H9 (cell line): ENCODE results near the gene CFAP43. TPM values are rescaled to one million over a fixed set of nuclear protein-coding genes. Genes with fewer than 3 reads are reported as not detected.

Experiments used
- DNase-seq: peaks from one replicate; pipeline ENCODE4 v3.0.0-alpha.2; 2017
- H2AFZ ChIP-seq: one replicate; pipeline ENCODE4 v1.6.1; 2013; ENCODE audit warnings: mild to moderate bottlenecking, low read length, control low read depth, moderate library complexity
- H2AK5ac ChIP-seq: 2 replicates; pipeline ENCODE4 v1.6.1; 2013; ENCODE audit warnings: low read length, control low read depth, mixed read lengths; ENCODE audit not compliant: insufficient read length
- H2BK120ac ChIP-seq: one replicate; pipeline ENCODE4 v1.6.1; 2013; ENCODE audit warnings: low read depth, mild to moderate bottlenecking, low read length, control low read depth, inconsistent platforms; ENCODE audit not compliant: poor library complexity, severe bottlenecking
- H2BK12ac ChIP-seq: 2 replicates; pipeline ENCODE4 v1.6.1; 2013; ENCODE audit warnings: low read length, control low read depth, mixed read lengths, low read depth; ENCODE audit not compliant: insufficient read length
- H2BK15ac ChIP-seq: 2 replicates; pipeline ENCODE4 v1.6.1; 2013; ENCODE audit warnings: low read depth, low read length, control low read depth
- H2BK20ac ChIP-seq: one replicate; pipeline ENCODE4 v1.6.1; 2013; ENCODE audit warnings: low read depth, mild to moderate bottlenecking, low read length, control low read depth, inconsistent platforms; ENCODE audit not compliant: poor library complexity, severe bottlenecking
- H2BK5ac ChIP-seq: 2 replicates; pipeline ENCODE4 v1.6.1; 2013; ENCODE audit warnings: low read length, control low read depth, mixed read lengths; ENCODE audit not compliant: insufficient read length
- H3K14ac ChIP-seq: 2 replicates; pipeline ENCODE4 v1.6.1; 2013; ENCODE audit warnings: low read length, control low read depth; ENCODE audit not compliant: insufficient read depth
- H3K18ac ChIP-seq: 2 replicates; pipeline ENCODE4 v1.6.1; 2013; ENCODE audit warnings: low read depth, mild to moderate bottlenecking, mixed read lengths, low read length, control low read depth; ENCODE audit not compliant: insufficient read length
- H3K23ac ChIP-seq: 2 replicates; pipeline ENCODE4 v1.6.1; 2013; ENCODE audit warnings: low read length, control low read depth, mixed read lengths, low read depth; ENCODE audit not compliant: insufficient read length
- H3K23me2 ChIP-seq: 2 replicates; pipeline ENCODE4 v1.6.1; 2013; ENCODE audit warnings: low read depth, mild to moderate bottlenecking, mixed read lengths, low read length, control low read depth; ENCODE audit not compliant: insufficient read length, poor library complexity, severe bottlenecking
- H3K27ac ChIP-seq: 2 replicates; pipeline ENCODE4 v1.5.1; 2013; ENCODE audit warnings: low read length, control low read depth, mixed read lengths, low read depth; ENCODE audit not compliant: insufficient read length
- H3K27me3 ChIP-seq: 2 replicates; pipeline ENCODE4 v1.6.1; 2013; ENCODE audit warnings: low read length, control low read depth, inconsistent platforms; ENCODE audit not compliant: insufficient read depth
- H3K4ac ChIP-seq: 2 replicates; pipeline ENCODE4 v1.6.1; 2013; ENCODE audit warnings: low read depth, mild to moderate bottlenecking, control low read depth, inconsistent platforms, low read length, moderate library complexity
- H3K4me1 ChIP-seq: 2 replicates; pipeline ENCODE4 v1.6.1; 2013; ENCODE audit warnings: low read length, control low read depth, inconsistent platforms; ENCODE audit not compliant: insufficient read depth
- H3K4me2 ChIP-seq: 2 replicates; pipeline ENCODE4 v1.6.1; 2013; ENCODE audit warnings: low read length, control low read depth, mixed read lengths; ENCODE audit not compliant: insufficient read length, insufficient read depth
- H3K56ac ChIP-seq: 2 replicates; pipeline ENCODE4 v1.6.1; 2013; ENCODE audit warnings: low read depth, mild to moderate bottlenecking, mixed read lengths, low read length, control low read depth; ENCODE audit not compliant: insufficient read length
- H3K79me1 ChIP-seq: 2 replicates; pipeline ENCODE4 v1.6.1; 2013; ENCODE audit warnings: low read depth, mild to moderate bottlenecking, moderate library complexity, low read length, control low read depth, inconsistent platforms; ENCODE audit not compliant: insufficient read depth, poor library complexity, severe bottlenecking
- H3K79me2 ChIP-seq: 2 replicates; pipeline ENCODE4 v1.6.1; 2013; ENCODE audit warnings: low read length, control low read depth, inconsistent platforms; ENCODE audit not compliant: insufficient read depth
- H3K9ac ChIP-seq: 2 replicates; pipeline ENCODE4 v1.6.1; 2013; ENCODE audit warnings: low read length, control low read depth, mixed read lengths; ENCODE audit not compliant: insufficient read length; ENCODE audit errors: extremely low read depth
- H3K9me3 ChIP-seq: one replicate; pipeline ENCODE4 v1.6.1; 2013; ENCODE audit warnings: low read depth, low read length, inconsistent platforms; ENCODE audit not compliant: control insufficient read depth
- H3T11ph ChIP-seq: one replicate; pipeline ENCODE4 v1.6.1; 2013; ENCODE audit warnings: mild to moderate bottlenecking, low read length, control low read depth, inconsistent platforms
- H4K20me1 ChIP-seq: one replicate; pipeline ENCODE4 v1.6.1; 2013; ENCODE audit not compliant: control insufficient read depth, insufficient read length, insufficient read depth
- H4K5ac ChIP-seq: 2 replicates; pipeline ENCODE4 v1.6.1; 2013; ENCODE audit warnings: low read depth, mild to moderate bottlenecking, mixed read lengths, low read length, control low read depth; ENCODE audit not compliant: insufficient read length
- H4K8ac ChIP-seq: replicated peaks from 2 replicates; pipeline ENCODE4 v1.6.1; 2013; ENCODE audit warnings: low read length, control low read depth, mixed read lengths, low read depth; ENCODE audit not compliant: insufficient read length
- H4K91ac ChIP-seq: 2 replicates; pipeline ENCODE4 v1.6.1; 2013; ENCODE audit warnings: low read depth, mild to moderate bottlenecking, moderate library complexity, mixed read lengths, low read length, control low read depth; ENCODE audit not compliant: insufficient read length
- H3K27ac Mint-ChIP-seq, 3 experiments: 2 replicates in 2 of 3; 3 replicates in 1 of 3; pipeline ENCODE4 v1.8.0; 2020 to 2021; ENCODE audit warnings: mixed read lengths in 3 of 3, mild to moderate bottlenecking in 1 of 3, moderate library complexity in 1 of 3
- H3K27me3 Mint-ChIP-seq: 2 replicates; pipeline ENCODE4 v1.8.0; 2021; ENCODE audit warnings: low read depth, mild to moderate bottlenecking, moderate library complexity, mixed read lengths
- H3K36me3 Mint-ChIP-seq, 3 experiments: 2 replicates in 2 of 3; 3 replicates in 1 of 3; pipeline ENCODE4 v1.8.0; 2020 to 2021; ENCODE audit warnings: low read depth in 3 of 3, mixed read lengths in 3 of 3; ENCODE audit not compliant: insufficient read depth in 1 of 3
- H3K4me1 Mint-ChIP-seq, 2 experiments: 2 replicates each; pipeline ENCODE4 v1.8.0; 2020; ENCODE audit warnings: mixed read lengths in 2 of 2
- H3K4me3 Mint-ChIP-seq, 2 experiments: 2 replicates in 1 of 2; 3 replicates in 1 of 2; pipeline ENCODE4 v1.8.0; 2020 to 2021; ENCODE audit warnings: mild to moderate bottlenecking in 2 of 2, mixed read lengths in 2 of 2, moderate library complexity in 1 of 2
- H3K9me3 Mint-ChIP-seq, 2 experiments: 2 replicates in 1 of 2; 3 replicates in 1 of 2; pipeline ENCODE4 v1.8.0; 2020; ENCODE audit warnings: mild to moderate bottlenecking in 2 of 2, mixed read lengths in 2 of 2, moderate library complexity in 1 of 2
- CTCF ChIP-seq: fragments of 200-600 bp; sonication (generic); conservative IDR thresholded peaks from 3 replicates; pipeline ENCODE4 v1.8.0; 2021; ENCODE audit warnings: antibody characterized with exemption, mild to moderate bottlenecking
- WGBS: extraction: QIAGEN DNeasy Blood & Tissue Kit; methylation state at CpG from one replicate; pipeline ENCODE4 v1.1.7; 2013; ENCODE audit warnings: missing lambda C conversion rate, low lambda C conversion rate, mixed read lengths; ENCODE audit not compliant: insufficient read length; ENCODE audit errors: extremely low coverage; 5-methylcytosine and 5-hydroxymethylcytosine counted together
- total RNA-seq: library from RNA; stranded (reverse); gene quantifications from 2 replicates; pipeline ENCODE4 v1.2.1, GENCODE V29; 2021

The CFAP43 gene
- total RNA-seq, 1 experiment from 2014 or later: 0.26 TPM

DNA sequence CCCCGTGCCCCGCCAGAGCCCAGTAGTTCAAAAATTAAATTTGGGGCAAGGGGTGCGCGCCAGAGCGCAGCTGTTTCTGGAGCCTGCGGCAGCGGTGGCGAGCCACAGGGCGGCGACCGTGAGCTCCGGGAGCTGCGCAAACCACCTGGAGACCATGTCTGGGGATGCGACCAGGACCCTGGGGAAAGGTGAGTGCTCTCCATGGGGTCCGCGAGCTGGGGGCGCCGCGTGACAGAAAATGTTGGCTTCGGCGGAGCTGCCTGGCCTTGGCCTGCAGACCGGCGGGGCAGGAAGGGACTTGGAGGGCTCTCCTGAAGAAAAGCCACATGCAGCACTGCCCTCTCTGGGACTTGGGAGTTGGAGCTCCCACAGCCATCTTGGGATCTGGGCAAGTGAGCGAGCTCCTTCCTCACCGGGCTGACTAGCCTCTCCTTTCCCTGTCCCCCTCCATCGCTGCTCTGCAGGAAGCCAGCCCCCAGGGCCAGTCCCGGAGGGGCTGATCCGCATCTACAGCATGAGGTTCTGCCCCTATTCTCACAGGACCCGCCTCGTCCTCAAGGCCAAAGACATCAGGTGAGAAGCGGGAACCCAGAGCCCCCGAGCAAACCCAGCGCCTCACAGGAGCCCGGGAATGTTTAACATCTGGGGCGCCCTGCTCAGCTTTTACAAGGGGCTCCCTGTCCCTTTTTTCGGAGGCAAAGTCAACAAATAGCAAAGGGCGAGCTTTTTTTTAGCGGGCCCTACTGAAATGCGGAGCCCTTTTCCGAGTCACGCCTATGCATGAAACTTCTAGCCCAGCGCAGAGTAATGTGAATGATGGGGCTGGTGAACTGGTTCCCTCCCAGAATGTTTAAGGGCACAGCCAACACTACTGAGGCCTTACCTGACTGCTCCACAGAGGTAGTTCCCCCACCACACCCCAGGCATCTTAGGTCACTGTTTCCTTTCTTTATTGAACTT, 42.9 kb upstream of the CFAP43 start:
- H3K79me1 ChIP-seq: no peaks in the 10 kb centered on the region
- peak overlapping the region; percentile 75 for H3K18ac ChIP-seq
- no peak overlapping the region for H2BK15ac ChIP-seq
- H3K4ac ChIP-seq: no peak overlapping the region
- peak; percentile 86 for DNase-seq
- no peaks in the 10 kb centered on the region for H3K27me3 ChIP-seq
- H2BK5ac ChIP-seq: no peak overlapping the region
- H3K23ac ChIP-seq: no peak overlapping the region
- no peak overlapping the region for H2BK120ac ChIP-seq
- H3K56ac ChIP-seq: no peak overlapping the region
- no peak overlapping the region for H3K27ac ChIP-seq
- peak overlapping the region; percentile 63 for H2BK12ac ChIP-seq
- H3K9me3 ChIP-seq: no peaks in the 10 kb centered on the region
- H3K14ac ChIP-seq: peak overlapping the region; percentile 96
- H3K4me1 Mint-ChIP-seq: peaks cover 8 to 10% of the 10 kb centered on the region in 2 experiments; a peak in 3 of 4 replicates
- H4K8ac ChIP-seq: no peak overlapping the region
- peak overlapping the region in 2 of 3 experiments; percentile 44 to 55; a peak in 2 of 7 replicates for H3K27ac Mint-ChIP-seq
- WGBS: no CpG with 5 or more reads among the region's 42 CpGs
- no peaks in the 10 kb centered on the region for H4K20me1 ChIP-seq
- H3K9ac ChIP-seq: peak overlapping the region; percentile 50
- no peak overlapping the region for H2BK20ac ChIP-seq
- H3K4me1 ChIP-seq: no peaks in the 10 kb centered on the region
- no peaks in the 10 kb centered on the region for H3K9me3 Mint-ChIP-seq
- H3K4me3 Mint-ChIP-seq: peak overlapping the region; percentile 73 to 74
- no peak overlapping the region for H3T11ph ChIP-seq
- peak overlapping the region; percentile 89 for H2AFZ ChIP-seq
- peak; percentile 95 for TF ChIP-seq CTCF
- H4K5ac ChIP-seq: no peak overlapping the region
- H3K4me2 ChIP-seq: peak overlapping the region; percentile 35
- H3K36me3 Mint-ChIP-seq: peaks cover 0 to 3% (median 0%) of the 10 kb centered on the region in 3 experiments; a peak in 4 of 7 replicates
- no peaks in the 10 kb centered on the region for H3K79me2 ChIP-seq
- H2AK5ac ChIP-seq: no peak overlapping the region
- H3K27me3 Mint-ChIP-seq: peaks cover 7% of the 10 kb centered on the region
- no peak overlapping the region for H4K91ac ChIP-seq
- peaks cover 7% of the 10 kb centered on the region for H3K23me2 ChIP-seq
